Right lobe of liver (tissue), 6 donors: ENCODE measurements around the gene TMEM217. TPM values are rescaled to one million over a fixed set of nuclear protein-coding genes. Genes with fewer than 3 reads are reported as not detected.

Experiments
- ATAC-seq, 4 donors: fragments of 200-7000 bp; cut with Tn5 transposase; one replicate each; pipeline ENCODE4 v1.9.1; 2020; ENCODE audit warnings: mild to moderate bottlenecking in 4 of 4, moderate library complexity in 4 of 4
- DNase-seq, 3 donors: peaks; one replicate each; pipeline ENCODE4 v3.0.0-alpha.2; 2020
- H3K27ac ChIP-seq, 3 donors: fragments of 200-600 bp; one replicate each; pipeline ENCODE4 v1.8.0; 2022
- H3K27me3 ChIP-seq, 2 donors: fragments of 200-600 bp; one replicate each; pipeline ENCODE4 v1.8.0; 2022
- H3K36me3 ChIP-seq, 4 donors: fragments of 200-600 bp; sonication (generic) in 1 of 4; one replicate each; pipeline versions ENCODE4 v1.5.1 to v1.8.0; 2017 to 2022; ENCODE audit warnings: control low read depth in 1 of 4
- H3K4me1 ChIP-seq, 4 donors: fragments of 200-600 bp; sonication (generic) in 1 of 4; one replicate each; pipeline versions ENCODE4 v1.5.1 to v1.8.0; 2017 to 2022; ENCODE audit warnings: control low read depth in 1 of 4
- H3K4me3 ChIP-seq, 3 donors: fragments of 200-600 bp; one replicate each; pipeline ENCODE4 v1.8.0; 2022
- H3K9me3 ChIP-seq, 4 donors: fragments of 200-600 bp; sonication (generic) in 1 of 4; one replicate each; pipeline versions ENCODE4 v1.5.1 to v1.8.0; 2017 to 2022; ENCODE audit warnings: control low read depth in 1 of 4
- POLR2A ChIP-seq: fragments of 450-650 bp; IDR thresholded peaks from one replicate; pipeline ENCODE4 v1.6.1; 2017; ENCODE audit warnings: antibody characterized with exemption, mild to moderate bottlenecking
- WGBS: methylation state at CpG from one replicate; pipeline ENCODE4 v1.1.6; 2018; ENCODE audit warnings: low coverage, low lambda C conversion rate; ENCODE audit not compliant: insufficient coverage; ENCODE audit errors: missing lambda C conversion rate; 5-methylcytosine and 5-hydroxymethylcytosine counted together
- intact Hi-C, 2 donors: fragments of 100-400 bp; cut with DNase I; formaldehyde crosslinking; loops; one replicate each; pipeline versions ENCODE4 v1.11.2 to v1.14.1; 2022
- total RNA-seq, 6 experiments: library from RNA; depleted of rRNA in 2 of 6; stranded (reverse); fragments of >200 nt in 2 of 6; fragmentation: NEBNext Ultra II Directional in 3 of 6; extraction: Animal tissue kit (Norgen Biotek cat#: 25700) in 3 of 6; gene quantifications; one replicate each; pipeline versions ENCODE4 v1.1.0 to v1.2.4, GENCODE V29; 2016 to 2023
- TF ChIP-seq, protein P1 (sequence below), 4 donors: fragments of 200-600 bp in 3 of 4; fragments of 450-650 bp in 1 of 4; IDR thresholded peaks; one replicate each; pipeline versions ENCODE4 v1.5.1 to v1.8.0; 2016 to 2022; ENCODE audit warnings: antibody characterized with exemption in 4 of 4, mild to moderate bottlenecking in 2 of 4
- donor health status: DM: no; HTN: yes; CAD: no.
- donor health status: DM: no; HTN: no; CAD: no.
- donor health status: DM: no; HTN: no; CAD: no.
- donor health status: DM: no; HTN: yes; CAD: no.
- donor health status: DM: no; HTN: yes; CAD: no.

The TMEM217 gene
- total RNA-seq, 6 experiments from 2014 or later: 0.15 to 5.2 (median 0.92) TPM; not detected in 1

DNA sequence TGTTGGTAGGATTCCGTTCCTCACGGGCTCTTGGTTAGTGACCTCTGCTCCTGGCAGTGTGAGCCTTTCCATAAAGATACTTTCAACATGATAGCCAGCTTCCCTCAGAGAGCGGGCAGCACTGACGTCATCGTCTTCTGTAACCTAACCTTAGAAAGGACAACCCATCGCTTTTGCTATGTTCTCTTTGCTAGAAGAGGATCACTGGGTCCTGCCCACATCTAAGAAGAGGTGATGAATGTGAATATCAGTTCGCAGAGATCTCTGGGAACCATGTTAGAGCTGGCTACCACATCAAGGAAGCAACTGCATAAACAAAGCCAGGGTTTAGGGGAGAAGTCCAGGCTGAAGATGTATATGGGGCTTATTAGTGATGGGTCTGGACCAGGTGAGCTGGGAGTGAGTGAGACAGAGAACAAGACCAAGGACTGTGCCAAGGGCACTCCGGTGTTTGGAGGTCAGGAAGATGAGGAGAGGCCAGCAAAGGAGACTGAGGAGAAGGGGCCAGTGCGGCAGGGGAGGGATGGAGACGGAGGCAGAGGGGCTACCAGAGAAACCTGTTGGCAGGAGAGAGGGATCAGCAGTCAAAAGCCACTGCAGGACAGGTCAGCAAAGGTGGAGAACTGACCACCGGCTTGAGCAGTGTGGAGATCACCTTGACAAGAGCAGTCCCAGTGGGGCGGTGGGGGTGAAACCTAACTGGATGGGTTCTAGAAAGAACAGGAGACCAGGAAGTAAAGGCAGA lies 48.3 kb downstream of the TMEM217 start:
- ATAC-seq (no peak), DNase-seq (no peak)
- no peak overlapping the region for H3K27ac ChIP-seq
- intact Hi-C loops: loop anchor here in 1 of 2 donors (10.0 kb wide), 1 partner anchor 185 kb away; no protein-coding TSS in a partner anchor
- no peak for TF ChIP-seq POLR2A
- TF ChIP-seq, protein P1, sequence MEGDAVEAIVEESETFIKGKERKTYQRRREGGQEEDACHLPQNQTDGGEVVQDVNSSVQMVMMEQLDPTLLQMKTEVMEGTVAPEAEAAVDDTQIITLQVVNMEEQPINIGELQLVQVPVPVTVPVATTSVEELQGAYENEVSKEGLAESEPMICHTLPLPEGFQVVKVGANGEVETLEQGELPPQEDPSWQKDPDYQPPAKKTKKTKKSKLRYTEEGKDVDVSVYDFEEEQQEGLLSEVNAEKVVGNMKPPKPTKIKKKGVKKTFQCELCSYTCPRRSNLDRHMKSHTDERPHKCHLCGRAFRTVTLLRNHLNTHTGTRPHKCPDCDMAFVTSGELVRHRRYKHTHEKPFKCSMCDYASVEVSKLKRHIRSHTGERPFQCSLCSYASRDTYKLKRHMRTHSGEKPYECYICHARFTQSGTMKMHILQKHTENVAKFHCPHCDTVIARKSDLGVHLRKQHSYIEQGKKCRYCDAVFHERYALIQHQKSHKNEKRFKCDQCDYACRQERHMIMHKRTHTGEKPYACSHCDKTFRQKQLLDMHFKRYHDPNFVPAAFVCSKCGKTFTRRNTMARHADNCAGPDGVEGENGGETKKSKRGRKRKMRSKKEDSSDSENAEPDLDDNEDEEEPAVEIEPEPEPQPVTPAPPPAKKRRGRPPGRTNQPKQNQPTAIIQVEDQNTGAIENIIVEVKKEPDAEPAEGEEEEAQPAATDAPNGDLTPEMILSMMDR (IDR thresholded peaks at IDR 0.05): no peak
- H3K36me3 ChIP-seq: no peaks in the 10 kb centered on the region
- H3K9me3 ChIP-seq: no peaks in the 10 kb centered on the region
- H3K4me3 ChIP-seq: no peak overlapping the region
- WGBS: 57% methylated on average over 10 of the region's 12 CpGs
- H3K4me1 ChIP-seq: peaks cover 0 to 8% (median 4%) of the 10 kb centered on the region in 4 donors
- no peaks in the 10 kb centered on the region for H3K27me3 ChIP-seq

DNA sequence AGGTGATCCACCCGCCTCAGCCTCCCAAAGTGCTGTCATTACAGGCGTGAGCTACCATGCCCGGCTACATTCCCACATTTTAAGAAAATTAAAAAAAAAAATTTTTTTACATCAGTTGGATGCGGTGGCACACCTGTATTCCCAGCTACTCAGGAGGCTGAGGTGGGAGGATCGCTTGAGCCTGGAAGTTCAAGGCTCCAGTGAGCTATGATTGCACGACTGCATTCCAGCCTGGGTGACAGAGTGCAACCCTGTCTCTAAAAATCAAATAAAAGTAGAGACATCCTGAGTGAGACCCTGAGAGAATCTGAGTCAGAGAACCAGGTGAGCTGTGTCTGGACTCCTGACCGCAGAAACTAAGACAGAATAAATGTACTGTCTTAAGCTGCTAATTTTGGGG lies 49.2 kb downstream of the TMEM217 start:
- Histone ChIP-seq H3K36me3 (no peaks in the 10 kb centered on the region), H3K9me3 (no peaks in the 10 kb centered on the region), H3K27ac (no peak overlapping the region), H3K27me3 (no peaks in the 10 kb centered on the region), H3K4me1 (peaks cover 0 to 14% (median 6%) of the 10 kb centered on the region in 4 donors), H3K4me3 (no peak overlapping the region)
- no peak for DNase-seq
- intact Hi-C loops: loop anchor here in 1 of 2 donors (10.0 kb wide), 1 partner anchor 184 kb away; no protein-coding TSS in a partner anchor
- no peak for TF ChIP-seq POLR2A
- TF ChIP-seq, protein P1 (IDR thresholded peaks at IDR 0.05): no peak
- 85% methylated on average over 7 of the region's 7 CpGs for WGBS
- no peak for ATAC-seq

DNA sequence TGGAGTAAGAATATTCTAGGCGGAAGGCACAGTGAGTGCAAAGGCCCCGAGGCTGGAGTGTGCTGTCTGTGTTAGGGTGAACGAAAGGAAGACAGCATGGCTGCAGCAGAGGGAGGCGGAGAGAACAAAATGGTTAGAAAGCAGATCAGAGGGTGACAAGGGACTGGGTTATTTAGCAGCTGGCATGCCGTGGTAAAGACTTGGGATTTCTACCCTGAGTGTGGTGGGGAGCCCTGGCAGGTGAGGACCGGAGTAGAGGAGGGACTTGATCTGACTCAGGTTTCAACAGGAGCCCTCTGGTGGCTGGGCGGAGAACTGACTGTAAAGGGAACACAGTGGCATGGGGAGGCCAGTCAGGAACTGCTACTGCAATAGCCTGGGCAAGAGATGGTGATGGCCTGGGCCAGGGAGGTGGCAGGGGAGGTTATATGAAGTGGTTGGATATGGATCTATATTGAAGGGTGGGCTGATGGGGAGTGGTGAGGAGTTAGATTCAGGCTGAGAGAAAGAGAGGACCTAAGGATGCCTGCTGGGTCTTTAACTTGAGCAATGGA lies 50.0 kb downstream of the TMEM217 start:
- intact Hi-C loops: loop anchor here in 1 of 2 donors (10.0 kb wide), 1 partner anchor 183 kb away; no protein-coding TSS in a partner anchor

DNA sequence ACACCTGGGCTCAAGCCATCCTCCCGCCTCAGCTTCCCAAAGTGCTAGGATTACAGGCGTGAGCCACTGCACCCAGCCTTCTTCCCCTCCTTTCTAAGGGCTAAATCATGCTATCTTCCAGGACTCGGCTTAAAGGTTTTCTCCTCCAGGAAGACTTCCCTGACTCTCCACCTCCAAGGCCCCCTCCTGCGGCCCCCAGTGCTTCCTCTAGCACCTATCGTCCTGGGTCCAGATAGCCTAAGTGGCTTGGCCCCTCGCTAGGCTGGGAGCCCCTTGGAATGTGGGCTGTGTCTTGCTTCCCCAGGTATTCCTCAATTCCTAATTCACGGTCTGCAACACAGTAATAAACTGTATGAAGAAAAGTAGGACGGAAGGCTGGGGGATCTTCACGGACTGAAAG lies 51.3 kb downstream of the TMEM217 start:
- WGBS: 70% methylated on average over 3 of the region's 9 CpGs
- peaks cover 0 to 14% (median 6%) of the 10 kb centered on the region in 4 donors for H3K4me1 ChIP-seq
- no peaks in the 10 kb centered on the region for H3K36me3 ChIP-seq
- no peak overlapping the region for H3K4me3 ChIP-seq
- no peak for TF ChIP-seq POLR2A
- TF ChIP-seq, protein P1 (IDR thresholded peaks at IDR 0.05): no peak
- intact Hi-C loops: loop anchor here in 1 of 2 donors (10.0 kb wide), 1 partner anchor 182 kb away; no protein-coding TSS in a partner anchor
- H3K27me3 ChIP-seq: no peaks in the 10 kb centered on the region
- H3K9me3 ChIP-seq: no peaks in the 10 kb centered on the region
- no peak for DNase-seq
- H3K27ac ChIP-seq: no peak overlapping the region
- ATAC-seq: no peak

More for the DNA sequence above, 50.0 kb downstream of the TMEM217 start:
- TF ChIP-seq, protein P1 (IDR thresholded peaks at IDR 0.05): peak; percentile 77 to 90 (median 81)
- TF ChIP-seq POLR2A: no peak
- Histone ChIP-seq H3K27ac (no peak overlapping the region), H3K4me1 (peaks cover 0 to 14% (median 6%) of the 10 kb centered on the region in 4 donors), H3K9me3 (no peaks in the 10 kb centered on the region), H3K4me3 (no peak overlapping the region), H3K27me3 (no peaks in the 10 kb centered on the region), H3K36me3 (no peaks in the 10 kb centered on the region)
- WGBS: 44% methylated on average over 6 of the region's 7 CpGs
- peak; percentile 83 to 92 (median 90) for ATAC-seq
- DNase-seq: peak; percentile 87 to 89 (median 88)
